Ramos (cell line): ENCODE measurements around the gene RAB10.
"Not testable (repeated sequence)": the region's sequence is repeated elsewhere in the genome, so short reads cannot be mapped to it uniquely, and the experiment has no call there.

Experiments
- in situ Hi-C: fragments of 300-500 bp; cut with MboI; formaldehyde crosslinking; loops from one replicate; pipeline ENCODE4 v1.14.3; 2022; ENCODE audit warnings: low sequenced_read_pairs; ENCODE audit not compliant: unreplicated experiment

RAB10 gene

DNA sequence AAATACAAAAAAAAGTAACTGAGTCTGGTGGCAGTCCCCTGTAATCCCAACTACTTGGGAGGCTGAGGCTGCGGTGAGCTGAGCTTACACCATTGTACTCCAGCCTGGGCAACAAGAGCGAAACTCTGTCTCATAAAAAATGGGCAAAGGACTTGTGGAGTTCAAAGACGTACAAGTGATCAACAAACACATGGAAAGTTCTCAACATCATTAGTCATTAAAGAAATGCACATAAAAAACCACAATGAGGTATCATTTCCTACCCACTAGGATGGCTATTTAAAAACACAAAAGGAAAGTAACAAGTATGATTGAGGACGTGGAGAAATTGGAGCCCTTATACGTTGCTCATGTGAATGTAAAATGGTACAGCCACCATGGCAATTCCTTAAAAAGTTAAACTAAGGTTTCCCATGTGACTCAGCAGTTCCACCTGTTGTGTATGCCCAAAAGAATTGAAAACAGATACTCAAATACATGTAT is 52.3 kb downstream of the RAB10 start:
- in situ Hi-C loops, result no loop called here

DNA sequence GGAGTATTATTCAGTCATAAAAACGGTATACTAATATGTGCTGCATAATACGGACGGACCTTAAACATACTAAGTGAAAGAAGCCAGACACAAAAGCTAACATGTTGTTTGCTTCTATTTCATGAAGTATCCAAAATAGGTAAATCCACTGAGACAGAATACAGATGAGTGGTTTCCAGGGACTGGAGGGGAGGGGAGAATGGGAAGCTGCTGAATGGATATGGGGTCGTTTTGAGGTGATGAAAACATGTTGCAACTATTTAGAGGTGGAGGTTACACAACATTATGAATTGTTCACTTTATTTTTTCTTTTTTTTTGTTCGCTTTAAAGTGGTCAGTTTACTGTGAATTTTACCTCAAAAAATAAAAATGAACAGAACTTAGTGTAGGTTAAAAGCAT is 52.9 kb downstream of the RAB10 start:
- in situ Hi-C loops, result no loop called here

DNA sequence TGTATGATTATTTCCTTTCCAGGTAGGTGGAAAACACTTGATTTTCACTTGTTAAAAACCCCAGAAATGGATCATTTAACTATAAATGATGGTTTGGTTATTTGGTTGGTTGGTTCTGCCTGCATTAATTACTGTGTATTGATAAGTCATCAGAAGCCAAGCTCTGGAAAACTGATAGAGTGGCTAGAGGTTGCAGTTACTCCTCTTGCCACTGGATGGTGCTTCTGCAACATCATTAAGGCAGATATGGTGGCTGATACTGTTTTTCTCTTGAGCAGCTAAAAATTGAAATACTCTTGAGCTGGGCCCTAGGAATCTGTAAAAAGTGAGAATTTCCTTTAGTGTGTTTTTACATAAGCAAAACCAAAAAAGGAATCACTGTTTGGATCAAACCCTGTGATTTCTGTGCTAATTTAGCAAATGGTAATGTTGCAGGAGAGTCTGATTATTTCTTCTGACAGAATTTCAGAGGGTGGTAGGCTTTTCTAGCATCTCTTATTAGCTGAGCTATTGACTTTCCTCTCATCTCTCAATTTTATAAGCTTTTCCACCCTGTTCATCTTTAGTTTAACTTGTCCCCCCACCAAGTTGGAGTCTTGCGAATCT is 54.3 kb downstream of the RAB10 start:
- in situ Hi-C loops, result no loop called here

DNA sequence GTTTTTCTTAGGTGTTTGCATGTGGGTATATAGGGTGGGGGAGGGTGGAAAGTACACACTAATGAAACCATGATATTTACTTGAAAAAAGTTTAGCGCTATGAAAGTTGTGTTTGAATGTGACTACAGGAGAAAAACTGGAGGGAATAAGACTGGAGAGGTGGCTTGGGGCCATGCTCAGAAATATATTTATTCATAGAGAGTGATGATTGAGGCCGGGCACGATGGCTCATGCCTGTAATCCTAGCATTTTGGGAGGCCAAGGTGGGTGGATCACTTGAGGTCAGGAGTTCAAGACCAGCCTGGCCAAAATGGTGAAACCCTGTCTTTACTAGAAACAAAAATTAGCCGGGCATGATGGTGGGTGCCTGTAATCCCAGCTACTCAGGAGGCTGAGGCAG is 55.0 kb downstream of the RAB10 start:
- in situ Hi-C loops, result not testable (repeated sequence)

DNA sequence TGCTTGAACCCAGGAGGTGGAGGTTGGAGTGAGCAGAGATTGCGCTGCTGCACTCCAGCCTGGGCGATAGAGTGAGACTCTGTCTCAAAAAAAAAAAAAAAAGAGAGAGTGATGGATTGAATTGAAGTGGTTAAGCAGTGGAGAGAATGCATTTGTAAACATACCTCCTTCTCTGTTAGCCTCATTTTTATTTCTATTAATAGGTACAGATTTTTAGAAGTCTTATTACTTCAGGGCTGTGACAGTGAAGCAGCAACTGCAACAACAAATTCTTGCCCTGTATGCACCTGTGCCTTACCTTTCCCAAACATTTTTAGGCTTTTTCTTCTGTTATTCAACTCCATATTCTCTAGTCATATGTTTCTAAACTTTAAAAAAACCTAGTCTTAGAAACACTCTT is 55.5 kb downstream of the RAB10 start:
- in situ Hi-C loops, result no loop called here

DNA sequence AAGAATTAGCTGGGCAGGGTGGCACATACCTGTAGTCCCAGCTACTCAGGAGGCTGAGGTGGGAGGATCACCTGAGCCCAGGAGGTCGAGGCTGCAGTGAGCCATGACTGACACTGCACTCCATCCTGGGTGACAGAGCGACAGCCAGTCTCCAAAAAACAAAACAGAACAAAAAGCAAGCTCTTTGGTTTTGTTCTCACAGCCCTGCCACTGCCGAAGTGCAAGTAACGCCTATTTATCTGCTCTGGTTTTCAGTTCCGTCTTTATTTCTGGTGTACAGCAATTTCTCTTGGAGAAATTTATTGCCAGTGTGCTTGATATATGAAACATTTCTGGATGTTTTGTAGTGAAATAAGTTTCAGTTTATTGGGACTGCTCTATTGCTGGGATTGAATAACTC is 61.9 kb downstream of the RAB10 start:
- in situ Hi-C loops, result no loop called here

DNA sequence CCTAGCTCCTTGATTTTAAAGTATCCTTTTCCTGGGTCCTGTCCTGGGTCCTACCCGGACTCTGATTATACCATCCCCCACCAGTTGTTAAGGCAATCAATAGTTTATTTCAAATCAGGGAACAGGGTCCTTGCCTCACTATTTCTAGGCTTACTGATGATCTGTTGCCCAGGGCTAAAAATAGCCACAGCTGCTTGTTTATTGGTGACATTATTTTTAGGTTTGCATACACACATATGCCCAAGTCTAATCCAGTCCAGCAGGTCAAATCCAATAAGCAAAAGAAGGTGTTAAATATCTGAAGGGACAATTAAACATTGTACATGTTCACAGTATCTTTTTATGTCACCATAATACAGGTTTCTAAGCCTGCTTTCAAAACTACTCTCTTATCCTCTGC is 66.0 kb downstream of the RAB10 start:
- in situ Hi-C loops, result no loop called here

DNA sequence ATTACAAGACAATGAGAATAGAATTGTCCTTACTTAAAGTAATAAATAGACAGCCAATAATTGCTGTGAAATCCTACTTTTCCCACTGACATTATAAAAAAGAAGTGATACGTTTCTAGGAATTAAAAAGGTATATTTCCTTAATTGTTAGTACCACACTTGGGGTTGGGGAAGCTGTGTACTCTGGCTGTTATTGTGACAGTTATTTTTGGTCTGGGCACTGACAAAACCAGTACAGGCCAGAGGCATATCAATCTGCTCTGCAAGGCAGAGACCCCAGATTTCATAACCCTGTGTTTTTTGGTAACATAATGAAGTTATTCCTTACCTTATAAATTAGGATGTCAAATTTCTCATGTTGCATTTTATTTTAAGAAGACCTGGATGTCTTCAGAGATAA is 66.5 kb downstream of the RAB10 start:
- in situ Hi-C loops, result no loop called here

DNA sequence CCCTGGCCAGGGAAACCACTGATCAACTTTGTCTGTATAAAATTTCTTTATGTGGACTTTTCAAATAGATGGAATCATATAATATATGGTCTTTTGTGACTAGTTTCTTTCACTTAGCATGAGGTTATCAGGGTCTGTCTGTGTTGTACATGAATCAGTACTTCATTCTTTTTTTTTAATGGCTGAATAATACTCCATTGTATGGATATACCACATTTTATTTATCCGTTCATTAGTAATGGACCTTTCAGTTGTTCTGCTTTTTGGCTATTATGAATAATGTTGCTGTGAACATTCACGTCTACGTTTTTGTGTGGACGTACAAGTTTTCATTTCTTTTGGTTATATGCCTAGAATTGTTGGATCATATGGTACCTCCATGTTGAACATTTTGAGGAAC is 69.9 kb downstream of the RAB10 start:
- in situ Hi-C loops, result no loop called here

DNA sequence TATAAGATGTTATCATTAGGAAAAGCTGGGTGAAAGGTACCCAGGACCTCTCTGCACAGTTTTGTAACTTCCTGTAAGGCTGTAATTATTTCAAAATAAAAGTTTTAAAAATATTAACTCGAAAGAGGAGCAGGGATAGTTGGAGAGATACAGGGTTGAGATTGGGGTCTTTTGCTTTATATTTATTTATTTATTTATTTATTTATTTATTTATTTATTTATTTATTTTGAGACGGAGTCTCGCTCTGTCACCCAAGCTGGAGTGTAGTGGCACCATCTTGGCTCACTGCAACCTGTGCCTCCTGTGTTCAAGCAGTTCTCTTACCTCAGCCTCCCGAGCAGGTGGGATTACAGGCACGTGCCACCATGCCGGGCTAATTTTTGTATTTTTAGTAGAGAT is 74.8 kb downstream of the RAB10 start:
- in situ Hi-C loops, result not testable (repeated sequence)

DNA sequence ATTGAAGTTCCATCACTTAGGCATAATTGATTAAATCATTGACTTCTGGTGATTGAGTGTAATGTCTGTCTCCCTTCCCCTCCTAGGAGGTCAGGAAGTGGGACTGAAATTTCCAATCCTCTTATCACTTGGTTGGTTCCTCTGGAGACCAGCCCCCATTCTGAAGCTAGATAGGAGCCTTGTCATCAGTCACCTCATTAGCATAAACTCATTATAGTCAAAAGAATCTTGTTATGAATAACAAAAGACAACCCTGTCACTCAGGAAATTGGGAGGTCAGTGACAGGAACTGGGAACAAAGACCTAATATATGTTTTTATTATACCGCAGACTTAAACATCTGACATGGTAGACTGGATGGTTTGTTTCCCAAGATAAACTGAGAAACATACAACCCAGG is 78.3 kb downstream of the RAB10 start:
- in situ Hi-C loops, result no loop called here

DNA sequence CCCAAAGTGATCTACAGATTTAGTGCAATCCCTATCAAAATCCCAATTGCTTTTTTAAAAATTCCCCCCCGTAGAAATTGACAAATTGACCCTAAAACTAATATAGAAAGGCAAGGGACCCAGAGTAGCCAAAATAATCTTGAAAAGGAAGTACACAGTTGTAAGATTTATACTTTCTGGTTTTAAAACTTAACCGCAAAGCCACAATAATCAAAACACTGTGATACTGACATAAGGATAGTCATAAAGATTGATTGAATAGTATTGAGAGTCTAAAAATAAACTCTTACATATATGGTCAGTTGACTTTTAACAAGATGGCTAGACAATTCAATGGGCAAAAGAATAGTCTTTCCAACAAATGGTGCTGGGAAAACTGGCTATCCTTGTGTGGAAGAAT is 80.3 kb downstream of the RAB10 start:
- in situ Hi-C loops, result no loop called here

DNA sequence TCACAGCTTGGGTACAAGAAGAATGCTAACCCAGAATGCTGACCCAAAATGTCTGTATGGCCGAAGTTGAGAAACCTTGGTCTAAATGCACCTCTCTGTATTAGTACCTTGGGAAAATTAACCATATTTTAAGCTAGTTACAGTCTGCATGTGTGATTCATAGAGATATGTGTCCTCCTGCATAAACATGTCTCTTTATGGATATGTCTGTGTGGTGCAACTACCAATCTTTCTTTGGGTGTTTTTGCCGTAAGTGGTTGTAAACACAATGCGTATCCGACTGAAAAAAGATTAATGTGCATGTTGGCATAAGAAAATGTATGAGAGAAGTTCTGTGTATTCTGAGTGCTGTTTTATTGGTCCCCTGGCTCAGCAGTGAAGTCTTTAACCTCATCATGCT is 84.8 kb downstream of the RAB10 start:
- in situ Hi-C loops, result no loop called here

DNA sequence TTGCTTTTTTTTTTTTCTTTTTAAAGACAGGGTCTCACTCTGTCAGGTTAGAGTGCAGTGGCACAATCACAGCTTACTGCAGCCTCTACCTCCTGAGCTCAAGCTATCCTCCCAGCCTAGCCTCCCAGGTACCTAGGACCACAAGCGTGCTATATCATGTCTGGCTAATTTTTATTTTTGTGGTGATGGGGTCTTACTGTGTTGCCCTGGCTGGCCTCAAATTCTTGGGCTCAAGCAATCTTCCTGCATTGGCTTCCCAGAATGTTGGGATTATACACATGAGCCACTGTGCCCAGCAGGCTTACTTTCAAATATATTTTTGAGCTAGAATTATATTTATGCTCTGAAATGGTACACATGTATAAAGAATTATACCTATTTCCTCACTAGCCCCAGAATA is 85.6 kb downstream of the RAB10 start:
- in situ Hi-C loops, result no loop called here

DNA sequence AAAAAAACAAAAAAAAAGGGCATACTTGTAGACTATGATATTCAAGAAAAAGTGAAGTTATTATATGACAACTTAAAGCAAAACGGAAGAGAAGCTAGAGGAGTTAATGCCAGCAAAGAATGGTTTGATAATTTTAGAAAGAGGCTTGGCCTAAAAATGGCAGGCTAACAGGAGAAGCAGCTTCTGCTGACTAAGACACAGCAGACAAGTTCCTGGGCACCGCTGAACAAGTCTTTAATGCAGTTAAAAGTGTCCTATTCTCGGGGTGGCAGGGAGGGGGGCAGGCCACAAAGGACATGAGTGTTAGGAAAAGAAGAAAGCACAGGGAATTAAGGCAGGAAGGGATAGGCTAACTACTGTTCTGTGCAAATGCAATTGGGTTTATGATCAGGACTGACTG is 88.7 kb downstream of the RAB10 start:
- in situ Hi-C loops, result no loop called here

DNA sequence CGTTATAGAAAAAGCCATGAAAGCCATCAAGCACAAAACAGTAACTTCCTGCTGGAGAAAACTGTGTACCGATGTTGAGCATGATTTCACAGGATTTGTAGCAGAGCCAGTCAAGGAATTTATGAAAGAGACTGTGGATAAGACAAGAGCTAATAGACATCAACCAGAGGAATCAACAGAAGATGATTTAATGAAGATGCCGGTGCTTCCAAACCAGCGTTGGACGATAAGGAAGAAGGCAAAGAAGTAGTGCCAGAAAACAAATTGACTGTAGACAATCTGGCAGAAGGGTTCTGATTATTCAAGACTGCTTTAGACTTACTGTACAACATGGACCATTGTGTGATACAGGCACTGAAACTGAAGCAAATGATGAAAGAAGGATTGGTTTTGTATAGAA is 89.5 kb downstream of the RAB10 start:
- in situ Hi-C loops, result no loop called here

DNA sequence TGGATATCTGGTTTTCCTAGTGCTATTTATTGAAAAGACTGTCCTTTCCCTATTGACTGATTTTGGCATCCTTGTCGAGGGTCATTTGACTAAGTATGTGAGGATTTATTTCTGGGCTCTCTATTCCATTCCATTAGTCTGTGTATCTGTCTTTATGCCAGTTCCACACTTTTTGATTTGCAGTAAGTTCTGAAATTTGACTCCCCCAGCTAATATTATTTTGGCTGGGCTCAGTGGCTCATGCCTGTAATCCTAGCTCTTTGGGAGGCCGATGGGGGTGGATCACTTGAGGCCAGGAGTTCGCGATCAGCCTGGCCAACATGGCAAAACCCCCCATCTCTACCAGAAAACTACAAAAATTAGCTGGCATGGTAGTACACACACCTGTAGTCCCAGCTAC is 92.2 kb downstream of the RAB10 start:
- in situ Hi-C loops, result no loop called here

DNA sequence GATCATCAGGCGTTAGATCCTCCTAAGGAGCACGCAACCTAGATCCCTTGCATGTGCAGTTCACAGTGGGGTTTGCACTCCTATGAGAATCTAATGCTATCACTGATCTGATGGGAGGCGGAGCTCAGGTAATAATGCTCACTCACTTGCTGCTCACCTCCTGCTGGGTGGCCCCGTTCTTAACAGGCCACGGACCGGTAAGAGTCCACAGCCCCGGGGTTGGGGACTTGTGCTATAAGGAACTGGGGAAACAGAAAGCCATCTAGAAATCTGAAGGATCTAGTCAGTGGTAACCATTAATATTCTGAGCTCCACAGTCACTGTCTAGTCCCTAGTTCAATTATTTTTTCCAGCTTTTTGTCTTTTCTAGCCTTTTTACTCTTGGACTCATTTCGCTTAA is 94.3 kb downstream of the RAB10 start:
- in situ Hi-C loops, result no loop called here

DNA sequence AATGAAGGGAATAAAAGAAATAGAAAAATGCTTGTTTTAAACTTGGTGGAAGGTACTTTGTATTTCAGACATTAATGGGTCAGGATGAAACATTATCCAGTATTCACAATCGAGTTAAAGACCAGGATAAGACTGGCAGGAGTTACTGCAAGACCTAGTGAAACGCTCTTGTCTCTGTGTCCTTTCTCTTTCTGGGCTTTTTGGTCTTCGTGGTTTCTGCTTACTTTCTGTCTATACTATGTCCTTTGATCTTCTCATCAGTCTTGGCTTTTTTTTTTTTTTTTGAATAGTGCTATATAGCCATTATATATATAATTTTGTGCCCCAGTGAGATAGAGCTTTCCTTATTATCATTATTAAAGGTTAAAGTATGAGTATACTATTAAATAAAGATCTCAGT is 96.9 kb downstream of the RAB10 start:
- in situ Hi-C loops, result no loop called here

DNA sequence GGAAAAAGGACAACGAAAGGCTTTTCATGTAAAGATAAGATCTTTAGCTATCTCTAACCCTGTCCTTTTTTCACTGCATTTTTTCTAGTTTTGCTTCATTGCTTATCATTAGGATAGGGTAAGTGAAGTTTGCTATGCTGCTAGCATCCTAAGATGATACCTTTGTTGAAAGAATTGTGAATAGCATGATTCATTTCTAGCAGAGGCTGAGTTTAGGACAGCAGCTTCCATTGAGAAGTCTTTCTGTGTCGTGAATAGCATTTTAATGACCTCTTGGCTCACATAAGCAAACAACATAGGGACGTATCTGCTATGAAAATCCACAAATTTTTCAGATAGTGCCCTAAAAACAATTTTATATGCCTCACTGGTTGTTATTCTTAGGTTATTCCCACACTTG is 102.6 kb downstream of the RAB10 start:
- in situ Hi-C loops, result no loop called here

DNA sequence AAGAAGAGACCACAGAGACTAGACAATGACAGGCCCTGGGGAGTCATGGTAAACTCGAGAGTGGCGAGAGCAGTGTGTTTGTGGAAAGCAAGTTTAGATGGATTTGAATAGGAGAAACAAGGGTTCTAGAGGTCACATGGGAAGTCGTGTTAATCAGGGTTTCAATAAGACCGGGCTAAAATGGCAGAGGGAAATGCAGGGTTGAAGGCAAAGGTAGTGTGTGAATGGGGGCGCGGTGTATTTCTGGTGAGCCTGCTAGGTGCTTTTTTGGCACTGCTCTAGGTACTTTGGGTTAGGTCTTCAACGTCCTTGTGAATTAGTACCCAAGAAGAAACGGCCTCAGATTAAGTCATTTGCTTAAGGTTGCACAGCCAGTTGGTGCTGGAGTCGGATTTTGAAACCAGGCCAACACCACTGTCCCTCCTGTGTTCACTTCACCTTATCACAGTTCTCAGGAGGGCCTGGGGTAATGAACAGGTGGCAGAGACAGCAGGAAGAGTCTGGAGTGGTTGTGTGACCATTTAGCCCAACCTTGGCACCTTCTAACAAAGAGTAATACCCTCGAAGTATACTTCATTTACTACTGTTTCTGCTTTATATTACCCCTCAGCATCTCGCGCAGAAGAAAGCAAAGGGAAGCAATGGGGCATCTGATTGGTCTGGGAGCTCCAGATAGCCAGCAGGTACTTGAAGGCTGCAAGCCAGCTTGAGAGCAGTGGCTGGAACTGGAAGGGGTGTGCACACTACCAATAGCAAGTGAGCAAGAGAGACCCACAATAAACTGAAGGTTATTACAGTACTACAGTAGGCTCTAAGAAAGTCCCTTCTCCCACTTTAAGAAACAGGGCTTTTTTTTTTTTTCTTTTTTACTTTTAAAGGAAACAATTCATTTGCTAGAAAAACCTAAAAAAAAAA is 105.6 kb downstream of the RAB10 start:
- in situ Hi-C loops, result loop anchor here (10.0 kb wide), 1 partner anchor 285 kb away; no protein-coding TSS in a partner anchor
